ENCODE measurements around the gene CSMD2. TPM values are rescaled to one million over a fixed set of nuclear protein-coding genes. Genes with fewer than 3 reads are reported as not detected.

CSMD2 gene
- total RNA-seq, 1 experiment from 2014 or later: 13.2 TPM

DNA sequence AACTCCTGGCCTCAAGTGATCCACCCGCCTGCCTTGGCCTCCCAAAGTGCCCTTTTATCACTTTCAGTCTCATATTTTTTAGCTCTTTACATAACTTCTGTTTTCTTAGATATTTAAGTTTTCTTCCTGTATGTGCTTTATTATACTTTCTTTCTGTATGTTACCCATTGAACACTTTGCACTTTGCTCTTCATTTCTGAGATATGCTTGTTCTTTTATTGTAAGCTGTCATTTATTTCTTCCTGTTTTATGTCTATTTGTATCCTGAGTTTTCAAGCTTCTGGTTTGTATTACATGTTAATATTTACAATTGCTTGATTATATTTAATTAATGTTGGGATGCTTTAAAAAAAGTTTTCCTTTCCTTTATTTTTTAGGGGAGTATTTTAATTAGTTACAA lies 656.9 kb downstream of the CSMD2 start (continued):
- no peak for TF ChIP-seq FOXK1 (CRISPR knock-in tag; IDR thresholded peaks at IDR 0.05)
- TF ChIP-seq EMX1 (CRISPR knock-in tag; IDR thresholded peaks at IDR 0.05): no peak
- TF ChIP-seq ZMAT4 (CRISPR knock-in tag; IDR thresholded peaks at IDR 0.05): no peak
- TF ChIP-seq, protein P1, sequence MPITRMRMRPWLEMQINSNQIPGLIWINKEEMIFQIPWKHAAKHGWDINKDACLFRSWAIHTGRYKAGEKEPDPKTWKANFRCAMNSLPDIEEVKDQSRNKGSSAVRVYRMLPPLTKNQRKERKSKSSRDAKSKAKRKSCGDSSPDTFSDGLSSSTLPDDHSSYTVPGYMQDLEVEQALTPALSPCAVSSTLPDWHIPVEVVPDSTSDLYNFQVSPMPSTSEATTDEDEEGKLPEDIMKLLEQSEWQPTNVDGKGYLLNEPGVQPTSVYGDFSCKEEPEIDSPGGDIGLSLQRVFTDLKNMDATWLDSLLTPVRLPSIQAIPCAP (CRISPR knock-in tag; IDR thresholded peaks at IDR 0.05): no peak

GRCh38 chr1:33507661-33508060 lies 657.4 kb downstream of the CSMD2 start:
- Mint-ChIP-seq H3K9me3 (peaks cover 16% of the 10 kb centered on the region), H3K27ac (no peak overlapping the region), H3K36me3 (no peaks in the 10 kb centered on the region), H3K4me1 (peaks cover 7% of the 10 kb centered on the region), H3K4me3 (no peak overlapping the region), H3K27me3 (ENCODE audit: low read depth) (peaks cover 9% of the 10 kb centered on the region)
- ChIA-PET POLR2A (no interaction called here), CTCF (no interaction called here)
- DNase-seq (ENCODE audit: low spot score): no peak
- TF ChIP-seq, protein P2, sequence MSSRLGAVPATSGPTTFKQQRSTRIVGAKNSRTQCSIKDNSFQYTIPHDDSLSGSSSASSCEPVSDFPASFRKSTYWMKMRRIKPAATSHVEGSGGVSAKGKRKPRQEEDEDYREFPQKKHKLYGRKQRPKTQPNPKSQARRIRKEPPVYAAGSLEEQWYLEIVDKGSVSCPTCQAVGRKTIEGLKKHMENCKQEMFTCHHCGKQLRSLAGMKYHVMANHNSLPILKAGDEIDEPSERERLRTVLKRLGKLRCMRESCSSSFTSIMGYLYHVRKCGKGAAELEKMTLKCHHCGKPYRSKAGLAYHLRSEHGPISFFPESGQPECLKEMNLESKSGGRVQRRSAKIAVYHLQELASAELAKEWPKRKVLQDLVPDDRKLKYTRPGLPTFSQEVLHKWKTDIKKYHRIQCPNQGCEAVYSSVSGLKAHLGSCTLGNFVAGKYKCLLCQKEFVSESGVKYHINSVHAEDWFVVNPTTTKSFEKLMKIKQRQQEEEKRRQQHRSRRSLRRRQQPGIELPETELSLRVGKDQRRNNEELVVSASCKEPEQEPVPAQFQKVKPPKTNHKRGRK (CRISPR knock-in tag; IDR thresholded peaks at IDR 0.05; ENCODE audit: borderline replicate concordance): 0 out of 2 replicates have a peak, but pooled peaks have one; percentile 21
- TF ChIP-seq, protein P3, sequence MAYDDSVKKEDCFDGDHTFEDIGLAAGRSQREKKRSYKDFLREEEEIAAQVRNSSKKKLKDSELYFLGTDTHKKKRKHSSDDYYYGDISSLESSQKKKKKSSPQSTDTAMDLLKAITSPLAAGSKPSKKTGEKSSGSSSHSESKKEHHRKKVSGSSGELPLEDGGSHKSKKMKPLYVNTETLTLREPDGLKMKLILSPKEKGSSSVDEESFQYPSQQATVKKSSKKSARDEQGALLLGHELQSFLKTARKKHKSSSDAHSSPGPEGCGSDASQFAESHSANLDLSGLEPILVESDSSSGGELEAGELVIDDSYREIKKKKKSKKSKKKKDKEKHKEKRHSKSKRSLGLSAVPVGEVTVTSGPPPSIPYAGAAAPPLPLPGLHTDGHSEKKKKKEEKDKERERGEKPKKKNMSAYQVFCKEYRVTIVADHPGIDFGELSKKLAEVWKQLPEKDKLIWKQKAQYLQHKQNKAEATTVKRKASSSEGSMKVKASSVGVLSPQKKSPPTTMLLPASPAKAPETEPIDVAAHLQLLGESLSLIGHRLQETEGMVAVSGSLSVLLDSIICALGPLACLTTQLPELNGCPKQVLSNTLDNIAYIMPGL (CRISPR knock-in tag; IDR thresholded peaks at IDR 0.05): no peak
- ATAC-seq: no peak

GRCh38 chr1:33503506-33503905 lies 661.5 kb downstream of the CSMD2 start:
- ChIA-PET CTCF (no interaction called here), POLR2A (interaction anchor here (0.6 kb wide), 1 partner anchor 12 kb away, joined by 3 read pairs; no protein-coding TSS in a partner anchor)
- H3K4me1 Mint-ChIP-seq: peaks cover 12% of the 10 kb centered on the region
- H3K4me3 Mint-ChIP-seq: no peak overlapping the region
- no peak overlapping the region for H3K27ac Mint-ChIP-seq
- no peaks in the 10 kb centered on the region for H3K36me3 Mint-ChIP-seq
- ATAC-seq (no peak), DNase-seq (ENCODE audit: low spot score) (no peak)
- peaks cover 19% of the 10 kb centered on the region for H3K9me3 Mint-ChIP-seq
- H3K27me3 Mint-ChIP-seq (ENCODE audit: low read depth): peaks cover 2% of the 10 kb centered on the region
- TF ChIP-seq, protein P4, sequence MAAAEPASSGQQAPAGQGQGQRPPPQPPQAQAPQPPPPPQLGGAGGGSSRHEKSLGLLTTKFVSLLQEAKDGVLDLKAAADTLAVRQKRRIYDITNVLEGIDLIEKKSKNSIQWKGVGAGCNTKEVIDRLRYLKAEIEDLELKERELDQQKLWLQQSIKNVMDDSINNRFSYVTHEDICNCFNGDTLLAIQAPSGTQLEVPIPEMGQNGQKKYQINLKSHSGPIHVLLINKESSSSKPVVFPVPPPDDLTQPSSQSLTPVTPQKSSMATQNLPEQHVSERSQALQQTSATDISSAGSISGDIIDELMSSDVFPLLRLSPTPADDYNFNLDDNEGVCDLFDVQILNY (CRISPR knock-in tag; IDR thresholded peaks at IDR 0.05): no peak
- no peak for TF ChIP-seq FOXP4 (CRISPR knock-in tag; IDR thresholded peaks at IDR 0.05)
- TF ChIP-seq CREB1 (CRISPR knock-in tag; IDR thresholded peaks at IDR 0.05): no peak
- no peak for TF ChIP-seq CDX4 (CRISPR knock-in tag; IDR thresholded peaks at IDR 0.05; ENCODE audit: borderline replicate concordance)
- TF ChIP-seq MYBL2 (CRISPR knock-in tag; IDR thresholded peaks at IDR 0.05): no peak
- no peak for TF ChIP-seq NR1H2 (CRISPR knock-in tag; IDR thresholded peaks at IDR 0.05)
- no peak for TF ChIP-seq GRHL2 (CRISPR knock-in tag; IDR thresholded peaks at IDR 0.05; ENCODE audit: insufficient replicate concordance, severe bottlenecking)
- TF ChIP-seq ZMAT4 (CRISPR knock-in tag; IDR thresholded peaks at IDR 0.05): no peak
- no peak for TF ChIP-seq ZNF396 (CRISPR knock-in tag; IDR thresholded peaks at IDR 0.05; ENCODE audit: borderline replicate concordance)
- TF ChIP-seq NR2C2 (CRISPR knock-in tag; IDR thresholded peaks at IDR 0.05): no peak
- no peak for TF ChIP-seq ZNF263 (CRISPR knock-in tag; IDR thresholded peaks at IDR 0.05; ENCODE audit: low read depth)
- no peak for TF ChIP-seq RELA (CRISPR knock-in tag; IDR thresholded peaks at IDR 0.05; ENCODE audit: borderline replicate concordance)
- no peak for TF ChIP-seq KAT7 (CRISPR knock-in tag; IDR thresholded peaks at IDR 0.05; ENCODE audit: borderline replicate concordance)
- TF ChIP-seq IRF2 (CRISPR knock-in tag; IDR thresholded peaks at IDR 0.05; ENCODE audit: borderline replicate concordance, low read depth): no peak
- TF ChIP-seq, protein P5, sequence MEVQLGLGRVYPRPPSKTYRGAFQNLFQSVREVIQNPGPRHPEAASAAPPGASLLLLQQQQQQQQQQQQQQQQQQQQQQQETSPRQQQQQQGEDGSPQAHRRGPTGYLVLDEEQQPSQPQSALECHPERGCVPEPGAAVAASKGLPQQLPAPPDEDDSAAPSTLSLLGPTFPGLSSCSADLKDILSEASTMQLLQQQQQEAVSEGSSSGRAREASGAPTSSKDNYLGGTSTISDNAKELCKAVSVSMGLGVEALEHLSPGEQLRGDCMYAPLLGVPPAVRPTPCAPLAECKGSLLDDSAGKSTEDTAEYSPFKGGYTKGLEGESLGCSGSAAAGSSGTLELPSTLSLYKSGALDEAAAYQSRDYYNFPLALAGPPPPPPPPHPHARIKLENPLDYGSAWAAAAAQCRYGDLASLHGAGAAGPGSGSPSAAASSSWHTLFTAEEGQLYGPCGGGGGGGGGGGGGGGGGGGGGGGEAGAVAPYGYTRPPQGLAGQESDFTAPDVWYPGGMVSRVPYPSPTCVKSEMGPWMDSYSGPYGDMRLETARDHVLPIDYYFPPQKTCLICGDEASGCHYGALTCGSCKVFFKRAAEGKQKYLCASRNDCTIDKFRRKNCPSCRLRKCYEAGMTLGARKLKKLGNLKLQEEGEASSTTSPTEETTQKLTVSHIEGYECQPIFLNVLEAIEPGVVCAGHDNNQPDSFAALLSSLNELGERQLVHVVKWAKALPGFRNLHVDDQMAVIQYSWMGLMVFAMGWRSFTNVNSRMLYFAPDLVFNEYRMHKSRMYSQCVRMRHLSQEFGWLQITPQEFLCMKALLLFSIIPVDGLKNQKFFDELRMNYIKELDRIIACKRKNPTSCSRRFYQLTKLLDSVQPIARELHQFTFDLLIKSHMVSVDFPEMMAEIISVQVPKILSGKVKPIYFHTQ (CRISPR knock-in tag; IDR thresholded peaks at IDR 0.05): no peak

Measured in WTC11 (cell line).